ENCODE measurements around the gene PSEN1.

The PSEN1 gene

GRCh38 chr14:73216030-73216429, 79.7 kb downstream of the PSEN1 start:
- no peaks in the 10 kb centered on the region for H3K4me1 ChIP-seq (ENCODE audit: insufficient read depth, low read length)
- H3K9me3 ChIP-seq (ENCODE audit: control insufficient read depth, insufficient read depth, low read length), result no peaks in the 10 kb centered on the region
- H3K36me3 ChIP-seq (ENCODE audit: insufficient read depth, low read length), result peaks cover 14% of the 10 kb centered on the region
- H3K9ac ChIP-seq (ENCODE audit: low read depth, low read length), result no peak overlapping the region

DNA sequence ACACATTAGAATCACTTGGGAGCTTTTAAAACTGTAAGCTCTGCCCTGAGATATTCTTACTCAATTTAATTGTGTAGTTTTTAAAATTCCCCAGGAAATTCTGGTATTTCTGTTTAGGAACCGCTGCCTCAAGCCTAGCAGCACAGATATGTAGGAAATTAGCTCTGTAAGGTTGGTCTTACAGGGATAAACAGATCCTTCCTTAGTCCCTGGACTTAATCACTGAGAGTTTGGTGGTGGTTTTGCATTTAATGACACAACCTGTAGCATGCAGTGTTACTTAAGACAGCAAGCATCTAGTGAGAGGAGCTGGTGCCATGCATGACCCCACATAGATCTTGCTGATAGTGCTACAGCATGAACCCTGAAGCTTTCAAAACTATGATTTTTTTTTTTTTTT, 81.1 kb downstream of the PSEN1 start:
- peaks cover under 1% of the 10 kb centered on the region; the same call in 1 of the 2 replicates for H3K4me1 ChIP-seq (ENCODE audit: insufficient read depth, low read length)
- H3K9me3 ChIP-seq (ENCODE audit: control insufficient read depth, insufficient read depth, low read length), result no peaks in the 10 kb centered on the region
- peaks cover 17% of the 10 kb centered on the region for H3K36me3 ChIP-seq (ENCODE audit: insufficient read depth, low read length)
- no peak overlapping the region for H3K9ac ChIP-seq (ENCODE audit: low read depth, low read length)

- no peak overlapping the region for H3K9ac ChIP-seq (ENCODE audit: low read depth, low read length)
- H3K4me1 ChIP-seq (ENCODE audit: insufficient read depth, low read length), result peaks cover 7% of the 10 kb centered on the region
- H3K36me3 ChIP-seq (ENCODE audit: insufficient read depth, low read length), result peaks cover 15% of the 10 kb centered on the region
- no peaks in the 10 kb centered on the region for H3K9me3 ChIP-seq (ENCODE audit: control insufficient read depth, insufficient read depth, low read length)
Measured at GRCh38 chr14:73220061-73220460, 83.8 kb downstream of the PSEN1 start.

DNA sequence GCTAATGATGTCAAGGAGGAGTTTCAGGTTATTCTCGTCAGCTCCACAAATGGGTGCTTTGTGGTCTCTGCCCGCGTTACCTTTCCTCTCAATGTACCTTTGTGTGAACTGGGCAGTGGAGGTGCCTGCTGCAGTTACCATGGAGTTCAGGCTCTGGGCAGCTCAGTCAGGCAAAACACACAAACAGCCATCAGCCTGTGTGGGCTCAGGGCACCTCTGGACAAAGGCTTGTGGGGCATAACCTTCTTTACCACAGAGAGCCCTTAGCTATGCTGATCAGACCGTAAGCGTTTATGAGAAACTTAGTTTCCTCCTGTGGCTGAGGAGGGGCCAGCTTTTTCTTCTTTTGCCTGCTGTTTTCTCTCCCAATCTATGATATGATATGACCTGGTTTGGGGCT, 84.3 kb downstream of the PSEN1 start:
- Histone ChIP-seq H3K4me1 (ENCODE audit: insufficient read depth, low read length) (peaks cover 7% of the 10 kb centered on the region), H3K36me3 (ENCODE audit: insufficient read depth, low read length) (peaks cover 15% of the 10 kb centered on the region), H3K9ac (ENCODE audit: low read depth, low read length) (no peak overlapping the region), H3K9me3 (ENCODE audit: control insufficient read depth, insufficient read depth, low read length) (no peaks in the 10 kb centered on the region)

DNA sequence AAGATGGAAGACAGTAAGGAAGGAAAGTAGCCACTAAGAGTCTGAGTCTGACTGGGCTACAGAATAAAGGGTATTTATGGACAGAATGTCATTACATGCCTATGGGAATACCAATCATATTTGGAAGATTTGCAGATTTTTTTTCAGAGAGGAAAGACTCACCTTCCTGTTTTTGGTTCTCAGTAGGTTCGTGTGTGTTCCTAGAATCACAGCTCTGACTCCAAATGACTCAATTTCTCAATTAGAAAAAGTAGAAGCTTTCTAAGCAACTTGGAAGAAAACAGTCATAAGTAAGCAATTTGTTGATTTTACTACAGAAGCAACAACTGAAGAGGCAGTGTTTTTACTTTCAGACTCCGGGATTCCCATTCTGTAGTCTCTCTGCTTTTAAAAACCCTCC, 85.6 kb downstream of the PSEN1 start:
- Histone ChIP-seq H3K4me1 (ENCODE audit: insufficient read depth, low read length) (peaks cover 7% of the 10 kb centered on the region), H3K9me3 (ENCODE audit: control insufficient read depth, insufficient read depth, low read length) (no peaks in the 10 kb centered on the region), H3K36me3 (ENCODE audit: insufficient read depth, low read length) (peaks cover 15% of the 10 kb centered on the region), H3K9ac (ENCODE audit: low read depth, low read length) (no peak overlapping the region)

DNA sequence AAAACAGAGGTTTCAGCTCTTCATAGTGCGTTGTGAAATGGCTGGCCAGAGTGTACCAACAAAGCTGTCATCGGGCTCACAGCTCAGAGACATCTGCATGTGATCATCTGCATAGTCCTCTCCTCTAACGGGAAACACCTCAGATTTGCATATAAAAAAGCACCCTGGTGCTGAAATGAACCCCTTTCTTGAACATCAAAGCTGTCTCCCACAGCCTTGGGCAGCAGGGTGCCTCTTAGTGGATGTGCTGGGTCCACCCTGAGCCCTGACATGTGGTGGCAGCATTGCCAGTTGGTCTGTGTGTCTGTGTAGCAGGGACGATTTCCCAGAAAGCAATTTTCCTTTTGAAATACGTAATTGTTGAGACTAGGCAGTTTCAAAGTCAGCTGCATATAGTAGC, 86.7 kb downstream of the PSEN1 start:
- no peak overlapping the region for H3K9ac ChIP-seq (ENCODE audit: low read depth, low read length)
- H3K9me3 ChIP-seq (ENCODE audit: control insufficient read depth, insufficient read depth, low read length), result no peaks in the 10 kb centered on the region
- peaks cover 7% of the 10 kb centered on the region for H3K4me1 ChIP-seq (ENCODE audit: insufficient read depth, low read length)
- H3K36me3 ChIP-seq (ENCODE audit: insufficient read depth, low read length), result peaks cover 11% of the 10 kb centered on the region

- Histone ChIP-seq H3K9ac (ENCODE audit: low read depth, low read length) (no peak overlapping the region), H3K36me3 (ENCODE audit: insufficient read depth, low read length) (peaks cover 3% of the 10 kb centered on the region; the same call in 1 of the 2 replicates), H3K9me3 (ENCODE audit: control insufficient read depth, insufficient read depth, low read length) (no peaks in the 10 kb centered on the region), H3K4me1 (ENCODE audit: insufficient read depth, low read length) (peaks cover 7% of the 10 kb centered on the region)
Measured at GRCh38 chr14:73225496-73225895, 89.2 kb downstream of the PSEN1 start.

GRCh38 chr14:73227812-73228781, 91.8 kb downstream of the PSEN1 start:
- Histone ChIP-seq H3K4me1 (ENCODE audit: insufficient read depth, low read length) (peaks cover 11% of the 10 kb centered on the region), H3K9me3 (ENCODE audit: control insufficient read depth, insufficient read depth, low read length) (no peaks in the 10 kb centered on the region), H3K36me3 (ENCODE audit: insufficient read depth, low read length) (no peaks in the 10 kb centered on the region), H3K9ac (ENCODE audit: low read depth, low read length) (peak overlapping the region; percentile 23; the same call in 1 of the 2 replicates)

- Histone ChIP-seq H3K4me1 (ENCODE audit: insufficient read depth, low read length) (peaks cover 17% of the 10 kb centered on the region), H3K9ac (ENCODE audit: low read depth, low read length) (no peak overlapping the region), H3K9me3 (ENCODE audit: control insufficient read depth, insufficient read depth, low read length) (no peaks in the 10 kb centered on the region), H3K36me3 (ENCODE audit: insufficient read depth, low read length) (no peaks in the 10 kb centered on the region)
Measured at GRCh38 chr14:73230051-73230450, 93.7 kb downstream of the PSEN1 start.

DNA sequence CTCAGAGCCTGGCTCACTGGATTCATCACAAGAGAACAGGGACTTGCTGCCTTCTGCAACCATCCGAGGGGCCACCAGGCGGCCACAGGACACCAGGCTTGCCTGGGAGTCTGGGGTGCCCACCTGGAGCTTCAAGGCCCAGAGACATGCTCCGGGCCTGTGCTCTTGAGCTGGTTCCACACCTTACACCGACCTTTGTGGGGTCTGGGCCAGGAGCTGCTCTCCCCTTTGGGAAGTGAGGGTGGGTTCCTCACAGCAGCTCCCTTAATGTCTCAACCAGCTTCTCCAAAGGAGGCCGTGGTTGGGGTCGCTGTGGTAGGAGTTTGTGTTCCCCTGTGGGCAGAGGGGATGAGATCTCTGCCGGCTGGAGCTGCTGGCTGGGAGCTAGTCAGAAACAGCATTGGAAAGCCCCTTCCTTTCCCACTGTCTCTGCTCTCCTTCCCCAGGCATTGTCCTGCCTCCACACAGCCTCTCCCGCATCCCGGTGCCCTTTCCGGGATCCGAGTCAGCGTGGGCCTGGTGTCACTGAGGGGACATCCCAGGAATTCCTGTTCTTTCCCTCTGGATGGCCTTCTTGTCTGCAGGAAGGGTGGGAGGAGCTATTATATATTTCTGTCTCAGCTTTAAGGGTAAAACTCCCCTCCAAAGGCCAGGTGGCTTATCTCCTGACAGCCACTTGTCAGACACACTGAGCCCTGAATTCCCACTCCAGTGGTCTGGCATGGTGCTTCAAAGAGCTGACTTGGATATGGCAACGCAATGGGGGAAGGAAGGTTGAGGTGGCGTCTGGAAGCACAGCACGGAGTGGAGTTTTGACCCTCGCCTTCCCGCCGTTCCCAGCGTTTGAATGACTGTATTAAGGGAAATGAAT, 95.9 kb downstream of the PSEN1 start:
- Histone ChIP-seq H3K9me3 (ENCODE audit: control insufficient read depth, insufficient read depth, low read length) (no peaks in the 10 kb centered on the region), H3K36me3 (ENCODE audit: insufficient read depth, low read length) (no peaks in the 10 kb centered on the region), H3K4me1 (ENCODE audit: insufficient read depth, low read length) (peaks cover 22% of the 10 kb centered on the region), H3K9ac (ENCODE audit: low read depth, low read length) (no peak overlapping the region)

GRCh38 chr14:73232984-73233383, 96.7 kb downstream of the PSEN1 start:
- no peaks in the 10 kb centered on the region for H3K9me3 ChIP-seq (ENCODE audit: control insufficient read depth, insufficient read depth, low read length)
- H3K9ac ChIP-seq (ENCODE audit: low read depth, low read length), result no peak overlapping the region
- H3K4me1 ChIP-seq (ENCODE audit: insufficient read depth, low read length), result peaks cover 22% of the 10 kb centered on the region
- no peaks in the 10 kb centered on the region for H3K36me3 ChIP-seq (ENCODE audit: insufficient read depth, low read length)

GRCh38 chr14:73233564-73233963, 97.3 kb downstream of the PSEN1 start:
- no peak overlapping the region for H3K9ac ChIP-seq (ENCODE audit: low read depth, low read length)
- peaks cover 24% of the 10 kb centered on the region for H3K4me1 ChIP-seq (ENCODE audit: insufficient read depth, low read length)
- no peaks in the 10 kb centered on the region for H3K9me3 ChIP-seq (ENCODE audit: control insufficient read depth, insufficient read depth, low read length)
- no peaks in the 10 kb centered on the region for H3K36me3 ChIP-seq (ENCODE audit: insufficient read depth, low read length)

GRCh38 chr14:73234029-73234428, 97.7 kb downstream of the PSEN1 start:
- no peaks in the 10 kb centered on the region for H3K36me3 ChIP-seq (ENCODE audit: insufficient read depth, low read length)
- no peaks in the 10 kb centered on the region for H3K9me3 ChIP-seq (ENCODE audit: control insufficient read depth, insufficient read depth, low read length)
- no peak overlapping the region for H3K9ac ChIP-seq (ENCODE audit: low read depth, low read length)
- peaks cover 29% of the 10 kb centered on the region for H3K4me1 ChIP-seq (ENCODE audit: insufficient read depth, low read length)

DNA sequence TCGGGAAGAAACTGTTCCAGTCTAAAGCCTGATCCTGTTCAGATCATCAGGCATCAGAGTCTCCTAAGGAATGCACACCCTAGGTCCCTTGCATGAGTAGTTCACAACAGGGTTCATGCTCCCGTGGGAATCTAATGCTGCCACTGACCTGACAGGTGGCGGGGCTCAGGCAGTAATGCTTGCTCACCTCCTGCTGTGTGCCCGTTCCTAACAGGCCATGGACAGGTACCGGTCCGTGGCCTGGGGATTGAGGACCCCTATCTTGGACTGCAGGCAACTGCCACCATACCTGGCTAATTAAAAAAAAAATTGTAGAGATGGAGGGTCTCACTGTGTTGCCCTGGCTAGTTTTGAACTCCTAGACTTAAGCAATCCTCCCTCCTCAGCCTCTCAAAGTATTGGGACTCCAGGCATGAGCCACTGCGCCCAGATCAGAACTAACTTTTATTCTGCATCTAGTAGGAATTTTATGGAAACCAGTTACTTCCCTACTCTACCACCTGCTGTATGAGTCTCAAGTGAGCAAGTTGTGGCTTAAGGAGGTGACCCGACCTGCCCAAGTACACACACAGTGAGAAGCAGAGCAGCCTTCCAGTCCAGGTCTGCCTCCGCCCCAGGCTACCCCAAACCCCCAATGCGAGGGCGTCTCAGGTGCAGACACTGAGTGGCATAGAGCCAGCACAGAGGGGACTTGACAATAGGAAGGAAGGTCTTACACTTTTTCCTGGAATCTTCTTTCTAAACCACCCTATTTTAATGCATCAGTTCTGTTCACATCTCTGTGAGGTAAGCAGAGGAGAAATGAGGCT, 98.5 kb downstream of the PSEN1 start:
- Histone ChIP-seq H3K4me1 (ENCODE audit: insufficient read depth, low read length) (peaks cover 31% of the 10 kb centered on the region), H3K36me3 (ENCODE audit: insufficient read depth, low read length) (no peaks in the 10 kb centered on the region), H3K9ac (ENCODE audit: low read depth, low read length) (no peak overlapping the region), H3K9me3 (ENCODE audit: control insufficient read depth, insufficient read depth, low read length) (no peaks in the 10 kb centered on the region)
